IMR-90 (cell line): ENCODE results near the gene CCDC141. TPM values are rescaled to one million over a fixed set of nuclear protein-coding genes. Genes with fewer than 3 reads are reported as not detected.

ENCODE experiments used
- ATAC-seq: fragments of 200-7000 bp; cut with Tn5 transposase; 2 replicates; pipeline ENCODE4 v1.9.1; 2020; ENCODE audit warnings: low read depth, mild to moderate bottlenecking, moderate library complexity
- BruUV-seq: library from RNA; stranded (reverse); fragments of 400-500 nt; replicated peaks from 2 replicates; lab custom pipeline; 2021; lab: Mats Ljungman, UMichigan
- CTCF ChIA-PET: fragments of 300-600 bp; formaldehyde crosslinking; extraction: SDS; loops from one replicate; lab custom pipeline; 2021; ENCODE audit warnings: antibody characterized with exemption; lab: Yijun Ruan, JAX
- POLR2A ChIA-PET: fragments of 300-600 bp; sonication (Branson Sonifier 250); formaldehyde crosslinking; loops from one replicate; lab custom pipeline; 2022; ENCODE audit warnings: antibody characterized with exemption; ENCODE audit not compliant: unreplicated experiment; lab: Charles Lee
- DNase-seq: peaks from one replicate; pipeline ENCODE4 v3.0.0; 2013
- H2AFZ ChIP-seq: replicated peaks from 2 replicates; pipeline ENCODE3; 2013; ENCODE audit warnings: low read length, mild to moderate bottlenecking; ENCODE audit not compliant: poor library complexity
- H2AK5ac ChIP-seq: 2 replicates; pipeline ENCODE4 v1.6.1; 2013; ENCODE audit warnings: low read depth, low read length, inconsistent platforms
- H2AK9ac ChIP-seq: replicated peaks from 2 replicates; pipeline ENCODE3; 2013; ENCODE audit warnings: mild to moderate bottlenecking, low read depth, low read length, moderate library complexity; ENCODE audit not compliant: poor library complexity
- H2BK120ac ChIP-seq: 2 replicates; pipeline ENCODE4 v1.6.1; 2013; ENCODE audit warnings: low read depth, low read length, inconsistent platforms
- H2BK15ac ChIP-seq: 3 replicates; pipeline ENCODE4 v1.6.1; 2013; ENCODE audit warnings: low read depth, low read length, inconsistent platforms
- H2BK20ac ChIP-seq: 2 replicates; pipeline ENCODE4 v1.6.1; 2013; ENCODE audit warnings: low read depth, mild to moderate bottlenecking, inconsistent platforms, low read length, moderate library complexity
- H2BK5ac ChIP-seq: 2 replicates; pipeline ENCODE4 v1.6.1; 2013; ENCODE audit warnings: mild to moderate bottlenecking, low read depth, low read length, inconsistent platforms; ENCODE audit not compliant: poor library complexity, severe bottlenecking
- H3K14ac ChIP-seq: replicated peaks from 2 replicates; pipeline ENCODE4 v1.6.1; 2013; ENCODE audit warnings: low read depth, low read length, inconsistent platforms
- H3K18ac ChIP-seq: 2 replicates; pipeline ENCODE4 v1.6.1; 2013; ENCODE audit warnings: low read depth, low read length, control low read depth
- H3K23ac ChIP-seq: 2 replicates; pipeline ENCODE4 v1.6.1; 2013; ENCODE audit warnings: low read depth, low read length, inconsistent platforms
- H3K27ac ChIP-seq: 2 replicates; pipeline ENCODE4 v1.5.1; 2013; ENCODE audit warnings: mild to moderate bottlenecking, control low read depth, low read length; ENCODE audit not compliant: insufficient read depth
- H3K27me3 ChIP-seq: 2 replicates; pipeline ENCODE4 v1.6.1; 2013; ENCODE audit warnings: low read length; ENCODE audit not compliant: control insufficient read depth, insufficient read depth
- H3K36me3 ChIP-seq: 2 replicates; pipeline ENCODE4 v1.6.1; 2013; ENCODE audit warnings: low read length, mixed read lengths; ENCODE audit not compliant: control insufficient read depth, insufficient read depth
- H3K4ac ChIP-seq: 2 replicates; pipeline ENCODE4 v1.6.1; 2013; ENCODE audit warnings: low read depth, low read length, inconsistent platforms
- H3K4me1 ChIP-seq: 2 replicates; pipeline ENCODE4 v1.6.1; 2013; ENCODE audit warnings: low read length, mixed read lengths; ENCODE audit not compliant: control insufficient read depth, insufficient read depth
- H3K4me2 ChIP-seq: 2 replicates; pipeline ENCODE4 v1.6.1; 2013; ENCODE audit warnings: low read depth, mild to moderate bottlenecking, control low read depth, low read length, moderate library complexity
- H3K4me3 ChIP-seq: 2 replicates; pipeline ENCODE4 v1.5.1; 2013; ENCODE audit warnings: low read depth, mild to moderate bottlenecking, control low read depth, low read length, moderate library complexity; ENCODE audit not compliant: insufficient read depth
- H3K56ac ChIP-seq: 2 replicates; pipeline ENCODE4 v1.6.1; 2013; ENCODE audit warnings: low read length, inconsistent platforms; ENCODE audit not compliant: insufficient read depth; ENCODE audit errors: extremely low read depth
- H3K79me1 ChIP-seq, 2 experiments: 2 replicates each; pipeline ENCODE4 v1.6.1; 2013; ENCODE audit warnings: low read length in 2 of 2, inconsistent platforms in 1 of 2, low read depth in 1 of 2
- H3K9ac ChIP-seq: 2 replicates; pipeline ENCODE4 v1.6.1; 2013; ENCODE audit warnings: low read depth, low read length, control low read depth
- H3K9me1 ChIP-seq: 2 replicates; pipeline ENCODE4 v1.6.1; 2013; ENCODE audit warnings: low read length, inconsistent platforms; ENCODE audit not compliant: insufficient read depth
- H3K9me3 ChIP-seq: 2 replicates; pipeline ENCODE4 v1.6.1; 2013; ENCODE audit warnings: low read length; ENCODE audit not compliant: control insufficient read depth, insufficient read depth
- H4K20me1 ChIP-seq: 2 replicates; pipeline ENCODE4 v1.6.1; 2013; ENCODE audit warnings: low read length, inconsistent platforms; ENCODE audit not compliant: insufficient read depth
- H4K5ac ChIP-seq: 2 replicates; pipeline ENCODE4 v1.6.1; 2013; ENCODE audit warnings: mild to moderate bottlenecking, low read depth, low read length, control low read depth
- H4K8ac ChIP-seq, 2 experiments: 2 replicates each; pipeline ENCODE4 v1.6.1; 2013; ENCODE audit warnings: low read depth in 2 of 2, low read length in 2 of 2, control low read depth in 1 of 2, inconsistent platforms in 1 of 2
- H4K91ac ChIP-seq: 2 replicates; pipeline ENCODE4 v1.6.1; 2013; ENCODE audit warnings: low read depth, low read length, inconsistent platforms; ENCODE audit not compliant: insufficient read depth
- CHD1 ChIP-seq: IDR thresholded peaks from 2 replicates; pipeline ENCODE4 v1.6.1; 2012; ENCODE audit warnings: low read depth, low read length, improper control_type of control experiment
- FOS ChIP-seq: fragments of 150-350 bp; IDR thresholded peaks from 2 replicates; pipeline ENCODE4 v1.6.1; 2016; ENCODE audit warnings: low read depth, low read length
- NFE2L2 ChIP-seq: fragments of 150-350 bp; IDR thresholded peaks from 2 replicates; pipeline ENCODE4 v1.6.1; 2016; ENCODE audit warnings: low read depth, mild to moderate bottlenecking, low read length
- POLR2A ChIP-seq: IDR thresholded peaks from 2 replicates; pipeline ENCODE4 v1.6.1; 2012; ENCODE audit warnings: mild to moderate bottlenecking, low read depth, low read length
- RCOR1 ChIP-seq: IDR thresholded peaks from 2 replicates; pipeline ENCODE4 v1.6.1; 2012; ENCODE audit warnings: mild to moderate bottlenecking, low read length, improper control_type of control experiment; ENCODE audit not compliant: insufficient replicate concordance
- WGBS, 2 experiments: methylation state at CpG; one replicate each; pipeline versions ENCODE4 v1.1.5 to v1.1.7; 2013; ENCODE audit warnings: missing lambda C conversion rate in 2 of 2; ENCODE audit not compliant: insufficient read length in 1 of 2; ENCODE audit errors: extremely low coverage in 2 of 2; 5-methylcytosine and 5-hydroxymethylcytosine counted together
- dilution Hi-C: fragments of 300-500 bp; cut with HindIII; formaldehyde crosslinking; loops from one replicate; pipeline ENCODE4 v1.14.3; 2018; ENCODE audit warnings: low sequenced_read_pairs; ENCODE audit not compliant: unreplicated experiment
- in situ Hi-C: fragments of 300-500 bp; cut with MboI; formaldehyde crosslinking; loops from 3 replicates; pipeline ENCODE4 v1.14.3; 2019; ENCODE audit warnings: low sequenced_read_pairs, inconsistent platforms, mixed read lengths
- intact Hi-C: fragments of 100-400 bp; cut with micrococcal nuclease; formaldehyde crosslinking; loops from 2 replicates; pipeline ENCODE4 v1.10.0; 2022
- polyA plus RNA-seq, 3 experiments: library from polyadenylated mRNA; depleted of rRNA; stranded (reverse); fragments of >200 nt; gene quantifications; 2 replicates each; pipeline ENCODE4 v1.2.3, GENCODE V29; 2012; ENCODE audit warnings: low replicate concordance in 1 of 3
- total RNA-seq: library from RNA; depleted of rRNA; stranded (reverse); fragments of >200 nt; gene quantifications from 2 replicates; pipeline ENCODE4 v1.2.3, GENCODE V29; 2012
- TF ChIP-seq, protein P1 (sequence below): conservative IDR thresholded peaks from 2 replicates; pipeline ENCODE4 v1.5.1; 2012; ENCODE audit warnings: mild to moderate bottlenecking, low read depth, low read length, improper control_type of control experiment
- TF ChIP-seq, protein P2 (sequence below): fragments of 150-350 bp; IDR thresholded peaks from 2 replicates; pipeline ENCODE4 v1.6.1; 2017; ENCODE audit warnings: mild to moderate bottlenecking, antibody characterized with exemption, low read length, low read depth

Gene CCDC141
- total and polyA plus RNA-seq, 2 of the 4 experiments (the other 2 are of a cell fraction) = not detected

DNA sequence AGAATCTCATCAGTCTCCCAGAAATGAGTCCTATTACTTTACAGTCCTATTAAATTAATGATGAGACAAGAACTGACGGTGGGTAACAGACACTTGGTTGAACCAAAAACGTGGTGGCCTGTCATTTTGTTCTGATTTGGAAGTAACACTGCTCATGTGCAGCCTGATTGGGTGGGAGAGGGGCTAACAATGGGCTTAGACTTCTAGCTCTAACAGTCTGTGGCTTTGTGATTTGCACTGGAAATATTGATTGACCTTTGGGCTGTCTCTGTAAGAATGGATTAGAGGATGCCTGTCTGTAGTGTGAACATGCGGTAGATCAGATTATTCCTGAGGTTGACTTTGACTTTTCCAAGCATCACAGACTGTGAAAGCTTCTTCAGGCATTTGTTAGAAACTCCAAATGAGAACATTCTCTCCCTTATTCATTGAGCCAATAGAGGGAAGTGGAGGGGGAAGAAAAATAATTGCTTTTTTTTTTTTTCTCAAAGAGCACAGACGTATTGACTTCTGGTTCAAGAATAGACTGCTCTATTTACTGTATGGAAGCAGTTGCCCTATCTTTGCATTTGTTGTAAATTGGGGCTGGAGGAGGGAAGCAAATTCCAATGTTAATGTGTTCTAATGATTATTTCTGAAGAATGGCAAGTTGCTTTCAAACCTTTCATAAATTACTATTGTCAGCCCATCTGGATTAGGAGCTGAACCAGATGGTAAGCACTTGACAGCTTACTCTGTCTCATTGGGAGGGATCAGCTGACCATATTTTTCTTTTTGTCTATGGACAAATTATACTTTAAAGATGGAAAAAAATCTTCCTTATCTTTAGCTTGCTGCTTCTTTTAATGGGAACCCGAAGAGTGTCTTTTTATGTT, 156.9 kb downstream of the CCDC141 start:
- Histone ChIP-seq H3K27ac (no peak overlapping the region), H3K4me2 (no peak overlapping the region), H3K14ac (no peak overlapping the region), H3K23ac (no peak overlapping the region), H3K4me3 (no peak overlapping the region), H3K4me1 (no peaks in the 10 kb centered on the region), H2BK120ac (no peak overlapping the region), H3K9me1 (no peaks in the 10 kb centered on the region), H2BK15ac (no peak overlapping the region), H4K5ac (no peak overlapping the region), H2AK9ac (no peak overlapping the region), H4K20me1 (no peaks in the 10 kb centered on the region), H3K9me3 (no peaks in the 10 kb centered on the region), H3K9ac (no peak overlapping the region), H2BK5ac (no peak overlapping the region), H4K91ac (no peak overlapping the region), H3K4ac (no peak overlapping the region), H2AFZ (no peak overlapping the region), H3K79me1 (no peaks in the 10 kb centered on the region), H3K18ac (no peak overlapping the region), H4K8ac (no peak overlapping the region), H3K56ac (no peak overlapping the region), H3K27me3 (peaks cover 4% of the 10 kb centered on the region; the same call in 1 of the 2 replicates), H3K36me3 (no peaks in the 10 kb centered on the region), H2BK20ac (no peak overlapping the region), H2AK5ac (no peak overlapping the region)
- TF ChIP-seq POLR2A (no peak), RCOR1 (no peak), NFE2L2 (no peak), FOS (no peak), CHD1 (no peak)
- TF ChIP-seq, protein P1, sequence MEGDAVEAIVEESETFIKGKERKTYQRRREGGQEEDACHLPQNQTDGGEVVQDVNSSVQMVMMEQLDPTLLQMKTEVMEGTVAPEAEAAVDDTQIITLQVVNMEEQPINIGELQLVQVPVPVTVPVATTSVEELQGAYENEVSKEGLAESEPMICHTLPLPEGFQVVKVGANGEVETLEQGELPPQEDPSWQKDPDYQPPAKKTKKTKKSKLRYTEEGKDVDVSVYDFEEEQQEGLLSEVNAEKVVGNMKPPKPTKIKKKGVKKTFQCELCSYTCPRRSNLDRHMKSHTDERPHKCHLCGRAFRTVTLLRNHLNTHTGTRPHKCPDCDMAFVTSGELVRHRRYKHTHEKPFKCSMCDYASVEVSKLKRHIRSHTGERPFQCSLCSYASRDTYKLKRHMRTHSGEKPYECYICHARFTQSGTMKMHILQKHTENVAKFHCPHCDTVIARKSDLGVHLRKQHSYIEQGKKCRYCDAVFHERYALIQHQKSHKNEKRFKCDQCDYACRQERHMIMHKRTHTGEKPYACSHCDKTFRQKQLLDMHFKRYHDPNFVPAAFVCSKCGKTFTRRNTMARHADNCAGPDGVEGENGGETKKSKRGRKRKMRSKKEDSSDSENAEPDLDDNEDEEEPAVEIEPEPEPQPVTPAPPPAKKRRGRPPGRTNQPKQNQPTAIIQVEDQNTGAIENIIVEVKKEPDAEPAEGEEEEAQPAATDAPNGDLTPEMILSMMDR = no peak
- TF ChIP-seq, protein P2, sequence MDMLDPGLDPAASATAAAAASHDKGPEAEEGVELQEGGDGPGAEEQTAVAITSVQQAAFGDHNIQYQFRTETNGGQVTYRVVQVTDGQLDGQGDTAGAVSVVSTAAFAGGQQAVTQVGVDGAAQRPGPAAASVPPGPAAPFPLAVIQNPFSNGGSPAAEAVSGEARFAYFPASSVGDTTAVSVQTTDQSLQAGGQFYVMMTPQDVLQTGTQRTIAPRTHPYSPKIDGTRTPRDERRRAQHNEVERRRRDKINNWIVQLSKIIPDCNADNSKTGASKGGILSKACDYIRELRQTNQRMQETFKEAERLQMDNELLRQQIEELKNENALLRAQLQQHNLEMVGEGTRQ = no peak
- BruUV-seq = no TSS peak
- no peak for DNase-seq
- ChIA-PET POLR2A (no interaction called here), CTCF (interaction anchor here (0.7 to 0.8 kb wide), 2 partner anchors 13 to 112 kb away, joined by 3 read pairs; no protein-coding TSS in a partner anchor)
- WGBS, 2 experiments = no CpG with 5 or more reads among the region's 5 CpGs
- dilution Hi-C loops (no loop called here), intact Hi-C loops (no loop called here), in situ Hi-C loops (no loop called here)
- no peak for ATAC-seq
